Mesenchymal stem cell (in vitro differentiated cells and primary cell): ENCODE measurements around the gene GPR84.

Experiments used
- DNase-seq: peaks from one replicate; pipeline ENCODE4 v3.0.0-alpha.2; 2013
- H2AFZ ChIP-seq: one replicate; pipeline ENCODE4 v1.6.1; 2013; ENCODE audit warnings: low read depth, mild to moderate bottlenecking, control low read depth, inconsistent platforms, low read length, moderate library complexity
- H2AK5ac ChIP-seq: 2 replicates; pipeline ENCODE4 v1.6.1; 2013; ENCODE audit warnings: low read length, moderate library complexity, mild to moderate bottlenecking, inconsistent platforms; ENCODE audit not compliant: severe bottlenecking
- H2BK120ac ChIP-seq: one replicate; pipeline ENCODE4 v1.6.1; 2013; ENCODE audit warnings: low read depth, mild to moderate bottlenecking, inconsistent platforms, low read length, moderate library complexity
- H2BK12ac ChIP-seq, 2 experiments: one replicate each; pipeline ENCODE4 v1.6.1; 2013; ENCODE audit warnings: inconsistent platforms in 2 of 2, low read length in 2 of 2, mild to moderate bottlenecking in 2 of 2, moderate library complexity in 2 of 2, control low read depth in 1 of 2
- H2BK15ac ChIP-seq: one replicate; pipeline ENCODE4 v1.6.1; 2013; ENCODE audit warnings: mild to moderate bottlenecking, low read depth, inconsistent platforms; ENCODE audit not compliant: poor library complexity, severe bottlenecking
- H2BK5ac ChIP-seq: 2 replicates; pipeline ENCODE4 v1.6.1; 2013; ENCODE audit warnings: low read depth, mild to moderate bottlenecking, low read length, control low read depth, inconsistent platforms; ENCODE audit not compliant: poor library complexity, severe bottlenecking
- H3K14ac ChIP-seq, 2 experiments: one replicate each; pipeline ENCODE4 v1.6.1; 2013; ENCODE audit warnings: inconsistent platforms in 2 of 2, low read length in 2 of 2, control low read depth in 1 of 2, mild to moderate bottlenecking in 1 of 2, moderate library complexity in 1 of 2
- H3K18ac ChIP-seq, 2 experiments: one replicate each; pipeline ENCODE4 v1.6.1; 2013; ENCODE audit warnings: inconsistent platforms in 2 of 2, low read length in 2 of 2, control low read depth in 1 of 2, low read depth in 1 of 2, mild to moderate bottlenecking in 1 of 2
- H3K23ac ChIP-seq, 2 experiments: one replicate each; pipeline ENCODE4 v1.6.1; 2013; ENCODE audit warnings: inconsistent platforms in 2 of 2, low read length in 2 of 2, mild to moderate bottlenecking in 2 of 2, moderate library complexity in 2 of 2, control low read depth in 1 of 2
- H3K27ac ChIP-seq: 2 replicates; pipeline ENCODE4 v1.5.1; 2013; ENCODE audit warnings: mild to moderate bottlenecking, moderate library complexity, low read length, control low read depth, inconsistent platforms; ENCODE audit not compliant: poor library complexity, severe bottlenecking
- H3K27me3 ChIP-seq, 2 experiments: 2 replicates each; pipeline versions ENCODE4 v1.6.1 to v1.7.0; 2013; ENCODE audit warnings: low read length in 2 of 2, mild to moderate bottlenecking in 2 of 2, moderate library complexity in 2 of 2, control low read depth in 1 of 2, inconsistent platforms in 1 of 2; ENCODE audit not compliant: control insufficient read depth in 1 of 2, insufficient read depth in 1 of 2
- H3K36me3 ChIP-seq, 2 experiments: 2 replicates each; pipeline versions ENCODE4 v1.6.1 to v1.7.0; 2013; ENCODE audit warnings: low read length in 2 of 2, control low read depth in 1 of 2, inconsistent platforms in 1 of 2, low read depth in 1 of 2, mild to moderate bottlenecking in 1 of 2; ENCODE audit not compliant: insufficient read depth in 2 of 2, control insufficient read depth in 1 of 2
- H3K4ac ChIP-seq, 2 experiments: one replicate each; pipeline ENCODE4 v1.6.1; 2013; ENCODE audit warnings: inconsistent platforms in 2 of 2, low read length in 2 of 2, mild to moderate bottlenecking in 2 of 2, moderate library complexity in 2 of 2, control low read depth in 1 of 2, low read depth in 1 of 2
- H3K4me1 ChIP-seq: 2 replicates; pipeline ENCODE4 v1.6.1; 2013; ENCODE audit warnings: low read depth, low read length, control low read depth; ENCODE audit not compliant: control insufficient read depth, insufficient read depth
- H3K4me2 ChIP-seq: 2 replicates; pipeline ENCODE4 v1.6.1; 2013; ENCODE audit warnings: low read length, mild to moderate bottlenecking, inconsistent platforms; ENCODE audit not compliant: poor library complexity, severe bottlenecking
- H3K4me3 ChIP-seq, 2 experiments: 2 replicates each; pipeline versions ENCODE4 v1.5.1 to v1.7.0; 2013; ENCODE audit warnings: low read length in 2 of 2, mild to moderate bottlenecking in 2 of 2, control low read depth in 1 of 2, low read depth in 1 of 2; ENCODE audit not compliant: insufficient read depth in 1 of 2
- H3K79me1 ChIP-seq: replicated peaks from 2 replicates; pipeline ENCODE4 v1.6.1; 2013; ENCODE audit warnings: mild to moderate bottlenecking, control low read depth, low read length, inconsistent platforms; ENCODE audit not compliant: poor library complexity, severe bottlenecking
- H3K9ac ChIP-seq: 2 replicates; pipeline ENCODE4 v1.7.0; 2013; ENCODE audit warnings: mild to moderate bottlenecking, low read length, moderate library complexity
- H3K9me3 ChIP-seq: 2 replicates; pipeline ENCODE4 v1.7.0; 2013; ENCODE audit warnings: mild to moderate bottlenecking, low read length; ENCODE audit not compliant: control insufficient read depth
- H4K8ac ChIP-seq: one replicate; pipeline ENCODE4 v1.6.1; 2013; ENCODE audit warnings: inconsistent platforms, mild to moderate bottlenecking, low read length, moderate library complexity
- H4K91ac ChIP-seq: one replicate; pipeline ENCODE4 v1.6.1; 2013; ENCODE audit warnings: mild to moderate bottlenecking, low read length, inconsistent platforms
- WGBS: methylation state at CpG from one replicate; pipeline ENCODE4 v1.1.7; 2013; ENCODE audit warnings: mixed read lengths; 5-methylcytosine and 5-hydroxymethylcytosine counted together

GPR84 gene

GRCh38 chr12:54398218-54398617 is 33.9 kb upstream of the GPR84 start:
- no peak overlapping the region for H2BK12ac ChIP-seq
- no peak overlapping the region for H2BK5ac ChIP-seq
- H3K23ac ChIP-seq: no peak overlapping the region
- WGBS: 93% methylated on average over 2 of the region's 2 CpGs
- H4K91ac ChIP-seq: no peak overlapping the region
- no peak overlapping the region for H3K4me3 ChIP-seq
- no peak overlapping the region for H4K8ac ChIP-seq
- H3K79me1 ChIP-seq: peaks cover 7% of the 10 kb centered on the region
- H3K36me3 ChIP-seq: peaks cover 70 to 100% of the 10 kb centered on the region in 2 experiments
- no peak overlapping the region for H3K9ac ChIP-seq
- H2BK15ac ChIP-seq: no peak overlapping the region
- no peak overlapping the region for H3K4ac ChIP-seq
- no peak overlapping the region for H2BK120ac ChIP-seq
- no peaks in the 10 kb centered on the region for H3K4me1 ChIP-seq
- H2AFZ ChIP-seq: no peak overlapping the region
- H3K14ac ChIP-seq: no peak overlapping the region
- no peak overlapping the region for H3K27ac ChIP-seq
- H3K9me3 ChIP-seq: no peaks in the 10 kb centered on the region
- no peaks in the 10 kb centered on the region for H3K27me3 ChIP-seq
- no peak overlapping the region for H2AK5ac ChIP-seq
- DNase-seq: no peak
- no peak overlapping the region for H3K4me2 ChIP-seq
- H3K18ac ChIP-seq: no peak overlapping the region

- DNase-seq: no peak
- Histone ChIP-seq H3K36me3 (peaks cover 61 to 99% of the 10 kb centered on the region in 2 experiments), H2BK12ac (no peak overlapping the region), H4K8ac (no peak overlapping the region), H2BK5ac (no peak overlapping the region), H2AFZ (no peak overlapping the region), H4K91ac (no peak overlapping the region), H2BK120ac (no peak overlapping the region), H3K18ac (no peak overlapping the region), H3K79me1 (peaks cover 5% of the 10 kb centered on the region), H3K4me3 (no peak overlapping the region), H3K9ac (no peak overlapping the region), H3K4me1 (no peaks in the 10 kb centered on the region), H3K4me2 (no peak overlapping the region), H3K23ac (no peak overlapping the region), H2AK5ac (no peak overlapping the region), H3K27ac (no peak overlapping the region), H3K27me3 (no peaks in the 10 kb centered on the region), H3K9me3 (no peaks in the 10 kb centered on the region), H3K14ac (no peak overlapping the region), H3K4ac (no peak overlapping the region), H2BK15ac (no peak overlapping the region)
- WGBS: 92% methylated on average over 1 of the region's 1 CpG
These were observed 32.9 kb upstream of the GPR84 start for GRCh38 chr12:54397157-54397556.

- Histone ChIP-seq H2BK120ac (no peak overlapping the region), H3K36me3 (peaks cover 45 to 89% of the 10 kb centered on the region in 2 experiments), H3K79me1 (peaks cover 4% of the 10 kb centered on the region), H3K14ac (no peak overlapping the region), H3K18ac (no peak overlapping the region), H2BK5ac (no peak overlapping the region), H2BK15ac (no peak overlapping the region), H2AK5ac (no peak overlapping the region), H3K23ac (no peak overlapping the region), H2BK12ac (no peak overlapping the region), H3K9me3 (no peaks in the 10 kb centered on the region), H3K27ac (no peak overlapping the region), H3K4me3 (no peak overlapping the region), H4K91ac (no peak overlapping the region), H3K27me3 (no peaks in the 10 kb centered on the region), H4K8ac (no peak overlapping the region), H2AFZ (no peak overlapping the region), H3K4me1 (peaks cover 5% of the 10 kb centered on the region), H3K4ac (no peak overlapping the region), H3K9ac (peak overlapping the region; percentile 11), H3K4me2 (no peak overlapping the region)
- DNase-seq: no peak
These were observed 31.3 kb upstream of the GPR84 start for GRCh38 chr12:54395545-54395944.

GRCh38 chr12:54394986-54395385 is 30.7 kb upstream of the GPR84 start:
- Histone ChIP-seq H3K4me3 (no peak overlapping the region), H3K4me1 (peaks cover 9% of the 10 kb centered on the region), H2BK15ac (no peak overlapping the region), H2BK12ac (no peak overlapping the region), H3K14ac (no peak overlapping the region), H4K8ac (no peak overlapping the region), H3K9ac (peak overlapping the region; percentile 15), H3K4ac (no peak overlapping the region), H3K9me3 (no peaks in the 10 kb centered on the region), H3K4me2 (no peak overlapping the region), H3K79me1 (peaks cover 4% of the 10 kb centered on the region), H3K36me3 (peaks cover 44 to 83% of the 10 kb centered on the region in 2 experiments), H2BK5ac (no peak overlapping the region), H3K27me3 (no peaks in the 10 kb centered on the region), H3K23ac (no peak overlapping the region), H2AK5ac (no peak overlapping the region), H4K91ac (no peak overlapping the region), H3K27ac (no peak overlapping the region), H3K18ac (no peak overlapping the region), H2AFZ (no peak overlapping the region), H2BK120ac (no peak overlapping the region)
- 100% methylated on average over 1 of the region's 1 CpG for WGBS
- DNase-seq: no peak
